Neural cell (in vitro differentiated cells): ENCODE measurements around the gene CITED2. TPM values are rescaled to one million over a fixed set of nuclear protein-coding genes. Genes with fewer than 3 reads are reported as not detected.

ENCODE experiments used
- H2AFZ ChIP-seq: fragments of 200-600, 300-800 bp; sonication (generic), shearing (Covaris generic); 2 replicates; pipeline ENCODE4 v1.6.0; 2014; ENCODE audit warnings: low read depth, mild to moderate bottlenecking, antibody characterized with exemption, low read length, moderate library complexity
- H3F3A ChIP-seq: fragments of 200-600 bp; shearing (Covaris generic); 2 replicates; pipeline ENCODE4 v1.6.1; 2016; ENCODE audit warnings: mild to moderate bottlenecking, moderate library complexity, mixed read lengths, antibody characterized with exemption, low read length; ENCODE audit not compliant: insufficient read depth, poor library complexity, severe bottlenecking
- H3K27ac ChIP-seq: fragments of 200-600, 300-800 bp; sonication (generic), shearing (Covaris generic); 2 replicates; pipeline ENCODE4 v1.5.1; 2014; ENCODE audit warnings: mild to moderate bottlenecking, low read length, moderate library complexity
- H3K27me3 ChIP-seq: fragments of 300-800, 200-600 bp; sonication (generic), shearing (Covaris generic); 2 replicates; pipeline ENCODE4 v1.6.0; 2014; ENCODE audit warnings: mild to moderate bottlenecking, low read depth, low read length, moderate library complexity; ENCODE audit not compliant: insufficient read depth
- H3K36me3 ChIP-seq: fragments of 300-800, 200-600 bp; sonication (generic), shearing (Covaris generic); 2 replicates; pipeline ENCODE4 v1.5.1; 2014; ENCODE audit warnings: mild to moderate bottlenecking, antibody characterized with exemption, low read length, moderate library complexity; ENCODE audit not compliant: insufficient read depth
- H3K4me2 ChIP-seq: fragments of 300-800, 200-600 bp; sonication (generic), shearing (Covaris generic); 2 replicates; pipeline ENCODE4 v1.6.0; 2014; ENCODE audit warnings: mild to moderate bottlenecking, low read length
- H3K4me3 ChIP-seq: fragments of 300-800, 200-600 bp; sonication (generic), shearing (Covaris generic); 2 replicates; pipeline ENCODE4 v1.5.1; 2014; ENCODE audit warnings: mild to moderate bottlenecking, low read length, moderate library complexity
- H3K79me2 ChIP-seq: fragments of 200-600 bp; shearing (Covaris generic); replicated peaks from 2 replicates; pipeline ENCODE4 v1.6.0; 2014; ENCODE audit warnings: mild to moderate bottlenecking, low read length, moderate library complexity; ENCODE audit not compliant: insufficient read depth
- H3K9ac ChIP-seq: fragments of 300-800, 200-600 bp; sonication (generic), shearing (Covaris generic); 2 replicates; pipeline ENCODE4 v1.6.1; 2016; ENCODE audit warnings: mild to moderate bottlenecking, low read length, mixed read lengths
- H3K9me2 ChIP-seq: fragments of 200-600 bp; shearing (Covaris generic); 2 replicates; pipeline ENCODE4 v1.6.1; 2016; ENCODE audit warnings: mild to moderate bottlenecking, low read length, mixed read lengths; ENCODE audit not compliant: insufficient read depth
- H3K9me3 ChIP-seq: fragments of 200-600, 300-800 bp; sonication (generic), shearing (Covaris generic); 2 replicates; pipeline ENCODE4 v1.6.1; 2016; ENCODE audit warnings: mild to moderate bottlenecking, mixed run types, low read length, moderate library complexity, mixed read lengths
- H4K20me1 ChIP-seq: fragments of 200-600 bp; shearing (Covaris generic); 2 replicates; pipeline ENCODE4 v1.6.1; 2016; ENCODE audit warnings: mild to moderate bottlenecking, mixed run types; ENCODE audit not compliant: insufficient read depth
- EP300 ChIP-seq: fragments of 450-650 bp; conservative IDR thresholded peaks from 2 replicates; pipeline ENCODE4 v1.6.1; 2014; ENCODE audit warnings: antibody characterized with exemption, mild to moderate bottlenecking, moderate library complexity; ENCODE audit not compliant: poor library complexity, severe bottlenecking
- EZH2 ChIP-seq: fragments of 200-600, 300-800 bp; shearing (Covaris generic), sonication (generic); IDR thresholded peaks from 2 replicates; pipeline ENCODE4 v1.6.1; 2014; ENCODE audit warnings: antibody characterized with exemption, low read length, borderline replicate concordance, mild to moderate bottlenecking; ENCODE audit not compliant: insufficient read depth, poor library complexity, severe bottlenecking
- MXI1 ChIP-seq: fragments of 450-650 bp; conservative IDR thresholded peaks from 2 replicates; pipeline ENCODE4 v1.6.1; 2014; ENCODE audit warnings: antibody characterized with exemption, mild to moderate bottlenecking; ENCODE audit not compliant: poor library complexity, severe bottlenecking
- POLR2AphosphoS5 ChIP-seq: IDR thresholded peaks from 2 replicates; pipeline ENCODE4 v1.6.1; 2012
- RAD21 ChIP-seq: fragments of 450-650 bp; conservative IDR thresholded peaks from 2 replicates; pipeline ENCODE4 v1.6.1; 2014; ENCODE audit warnings: antibody characterized with exemption, mild to moderate bottlenecking, moderate library complexity
- SMC3 ChIP-seq: fragments of 450-650 bp; conservative IDR thresholded peaks from 2 replicates; pipeline ENCODE4 v1.6.1; 2014; ENCODE audit warnings: antibody characterized with exemption, mild to moderate bottlenecking, moderate library complexity; ENCODE audit not compliant: poor library complexity
- TAF1 ChIP-seq: IDR thresholded peaks from 2 replicates; pipeline ENCODE4 v1.6.1; 2012; ENCODE audit warnings: low read depth
- polyA plus RNA-seq: library from polyadenylated mRNA; depleted of rRNA; stranded (reverse); fragments of >200 nt; gene quantifications from 2 replicates; pipeline ENCODE4 v1.2.3, GENCODE V29; 2014
- TF ChIP-seq, protein P1 (sequence below): fragments of 450-650 bp; IDR thresholded peaks from 2 replicates; pipeline ENCODE4 v1.5.1; 2014; ENCODE audit warnings: antibody characterized with exemption, mild to moderate bottlenecking, moderate library complexity; ENCODE audit not compliant: poor library complexity, severe bottlenecking
- TF ChIP-seq, protein P2 (sequence below): IDR thresholded peaks from 2 replicates; pipeline ENCODE4 v1.6.1; 2012; ENCODE audit warnings: borderline replicate concordance

CITED2 gene
- polyA plus RNA-seq, 1 donor from 2014 or later, result 38.1 TPM

GRCh38 chr6:139381216-139381865 is 6.9 kb upstream of the CITED2 start:
- no peak overlapping the region for H3K4me3 ChIP-seq
- no peaks in the 10 kb centered on the region for H3K36me3 ChIP-seq

DNA sequence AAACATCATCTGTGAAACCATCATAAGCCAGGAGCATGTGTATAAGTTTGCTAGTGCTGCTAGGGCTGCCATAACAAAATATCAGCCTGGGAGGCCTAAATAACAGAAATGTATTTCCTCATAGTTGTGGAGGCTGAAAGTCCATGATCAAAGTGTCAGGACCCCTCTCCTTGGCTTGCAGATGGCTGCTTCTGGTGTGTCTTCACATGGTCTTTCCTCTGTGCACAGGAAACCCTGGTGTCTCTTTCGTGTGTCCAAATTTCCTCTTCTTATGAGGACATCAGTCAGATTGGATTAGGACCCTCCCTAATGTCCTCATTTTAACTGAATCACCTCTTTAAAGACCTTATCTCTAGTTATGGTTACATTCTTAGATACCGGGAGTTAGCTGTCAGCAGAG is 6.2 kb upstream of the CITED2 start:
- Histone ChIP-seq H4K20me1 (no peaks in the 10 kb centered on the region), H3K4me3 (no peak overlapping the region), H3K4me2 (no peak overlapping the region), H3K27me3 (no peaks in the 10 kb centered on the region), H3F3A (peaks cover 6% of the 10 kb centered on the region), H3K9ac (no peak overlapping the region), H3K9me2 (no peaks in the 10 kb centered on the region), H3K36me3 (no peaks in the 10 kb centered on the region), H3K79me2 (no peaks in the 10 kb centered on the region), H3K27ac (no peak overlapping the region), H3K9me3 (no peaks in the 10 kb centered on the region), H2AFZ (no peak overlapping the region)
- TF ChIP-seq EZH2, result no peak
- TF ChIP-seq SMC3, result no peak
- no peak for TF ChIP-seq RAD21
- no peak for TF ChIP-seq POLR2AphosphoS5
- TF ChIP-seq TAF1, result no peak
- TF ChIP-seq, protein P1, sequence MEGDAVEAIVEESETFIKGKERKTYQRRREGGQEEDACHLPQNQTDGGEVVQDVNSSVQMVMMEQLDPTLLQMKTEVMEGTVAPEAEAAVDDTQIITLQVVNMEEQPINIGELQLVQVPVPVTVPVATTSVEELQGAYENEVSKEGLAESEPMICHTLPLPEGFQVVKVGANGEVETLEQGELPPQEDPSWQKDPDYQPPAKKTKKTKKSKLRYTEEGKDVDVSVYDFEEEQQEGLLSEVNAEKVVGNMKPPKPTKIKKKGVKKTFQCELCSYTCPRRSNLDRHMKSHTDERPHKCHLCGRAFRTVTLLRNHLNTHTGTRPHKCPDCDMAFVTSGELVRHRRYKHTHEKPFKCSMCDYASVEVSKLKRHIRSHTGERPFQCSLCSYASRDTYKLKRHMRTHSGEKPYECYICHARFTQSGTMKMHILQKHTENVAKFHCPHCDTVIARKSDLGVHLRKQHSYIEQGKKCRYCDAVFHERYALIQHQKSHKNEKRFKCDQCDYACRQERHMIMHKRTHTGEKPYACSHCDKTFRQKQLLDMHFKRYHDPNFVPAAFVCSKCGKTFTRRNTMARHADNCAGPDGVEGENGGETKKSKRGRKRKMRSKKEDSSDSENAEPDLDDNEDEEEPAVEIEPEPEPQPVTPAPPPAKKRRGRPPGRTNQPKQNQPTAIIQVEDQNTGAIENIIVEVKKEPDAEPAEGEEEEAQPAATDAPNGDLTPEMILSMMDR, result no peak
- no peak for TF ChIP-seq EP300
- TF ChIP-seq, protein P2, sequence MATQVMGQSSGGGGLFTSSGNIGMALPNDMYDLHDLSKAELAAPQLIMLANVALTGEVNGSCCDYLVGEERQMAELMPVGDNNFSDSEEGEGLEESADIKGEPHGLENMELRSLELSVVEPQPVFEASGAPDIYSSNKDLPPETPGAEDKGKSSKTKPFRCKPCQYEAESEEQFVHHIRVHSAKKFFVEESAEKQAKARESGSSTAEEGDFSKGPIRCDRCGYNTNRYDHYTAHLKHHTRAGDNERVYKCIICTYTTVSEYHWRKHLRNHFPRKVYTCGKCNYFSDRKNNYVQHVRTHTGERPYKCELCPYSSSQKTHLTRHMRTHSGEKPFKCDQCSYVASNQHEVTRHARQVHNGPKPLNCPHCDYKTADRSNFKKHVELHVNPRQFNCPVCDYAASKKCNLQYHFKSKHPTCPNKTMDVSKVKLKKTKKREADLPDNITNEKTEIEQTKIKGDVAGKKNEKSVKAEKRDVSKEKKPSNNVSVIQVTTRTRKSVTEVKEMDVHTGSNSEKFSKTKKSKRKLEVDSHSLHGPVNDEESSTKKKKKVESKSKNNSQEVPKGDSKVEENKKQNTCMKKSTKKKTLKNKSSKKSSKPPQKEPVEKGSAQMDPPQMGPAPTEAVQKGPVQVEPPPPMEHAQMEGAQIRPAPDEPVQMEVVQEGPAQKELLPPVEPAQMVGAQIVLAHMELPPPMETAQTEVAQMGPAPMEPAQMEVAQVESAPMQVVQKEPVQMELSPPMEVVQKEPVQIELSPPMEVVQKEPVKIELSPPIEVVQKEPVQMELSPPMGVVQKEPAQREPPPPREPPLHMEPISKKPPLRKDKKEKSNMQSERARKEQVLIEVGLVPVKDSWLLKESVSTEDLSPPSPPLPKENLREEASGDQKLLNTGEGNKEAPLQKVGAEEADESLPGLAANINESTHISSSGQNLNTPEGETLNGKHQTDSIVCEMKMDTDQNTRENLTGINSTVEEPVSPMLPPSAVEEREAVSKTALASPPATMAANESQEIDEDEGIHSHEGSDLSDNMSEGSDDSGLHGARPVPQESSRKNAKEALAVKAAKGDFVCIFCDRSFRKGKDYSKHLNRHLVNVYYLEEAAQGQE, result no peak
- no peak for TF ChIP-seq MXI1

More at GRCh38 chr6:139381216-139381865, 6.9 kb upstream of the CITED2 start:
- Histone ChIP-seq H4K20me1 (no peaks in the 10 kb centered on the region), H3K79me2 (no peaks in the 10 kb centered on the region), H3K9me3 (no peaks in the 10 kb centered on the region), H3F3A (no peaks in the 10 kb centered on the region), H3K27ac (no peak overlapping the region), H3K27me3 (no peaks in the 10 kb centered on the region), H3K9me2 (no peaks in the 10 kb centered on the region), H2AFZ (no peak overlapping the region), H3K4me2 (no peak overlapping the region), H3K9ac (no peak overlapping the region)
- no peak for TF ChIP-seq RAD21
- TF ChIP-seq MXI1, result no peak
- TF ChIP-seq EZH2, result no peak
- TF ChIP-seq, protein P2, result no peak
- TF ChIP-seq POLR2AphosphoS5, result no peak
- TF ChIP-seq TAF1, result no peak
- no peak for TF ChIP-seq SMC3
- TF ChIP-seq EP300, result no peak
- TF ChIP-seq, protein P1, result no peak
